Calu3 (cell line): ENCODE data around the gene CFLAR. TPM values are rescaled to one million over a fixed set of nuclear protein-coding genes. Genes with fewer than 3 reads are reported as not detected.
"Not testable (repeated sequence)": the region's sequence is repeated elsewhere in the genome, so short reads cannot be mapped to it uniquely, and the experiment has no call there.

Experiments
- BruUV-seq: library from RNA; stranded (reverse); fragments of 400-500 nt; replicated peaks from 2 replicates; lab custom pipeline; 2021; lab: Mats Ljungman, UMichigan
- CTCF ChIA-PET: fragments of 300-600 bp; sonication (Branson Sonifier 250); formaldehyde crosslinking; loops from one replicate; lab custom pipeline; 2022; ENCODE audit warnings: antibody characterized with exemption; lab: Charles Lee
- DNase-seq: peaks from one replicate; pipeline ENCODE4 v3.0.0; 2022
- H3K27ac Mint-ChIP-seq: one replicate; pipeline ENCODE4 v1.8.0; 2022; ENCODE audit warnings: mixed read lengths; ENCODE audit not compliant: unreplicated experiment
- H3K27me3 Mint-ChIP-seq: one replicate; pipeline ENCODE4 v1.8.0; 2022; ENCODE audit warnings: mixed read lengths; ENCODE audit not compliant: unreplicated experiment
- H3K36me3 Mint-ChIP-seq: one replicate; pipeline ENCODE4 v1.8.0; 2022; ENCODE audit warnings: mild to moderate bottlenecking, moderate library complexity, mixed read lengths; ENCODE audit not compliant: insufficient read depth, unreplicated experiment
- H3K4me1 Mint-ChIP-seq: one replicate; pipeline ENCODE4 v1.8.0; 2022; ENCODE audit warnings: mild to moderate bottlenecking, low read depth, mixed read lengths; ENCODE audit not compliant: unreplicated experiment
- H3K4me3 Mint-ChIP-seq: one replicate; pipeline ENCODE4 v1.8.0; 2022; ENCODE audit warnings: mild to moderate bottlenecking, low read depth, moderate library complexity, mixed read lengths; ENCODE audit not compliant: unreplicated experiment
- H3K9me3 Mint-ChIP-seq: one replicate; pipeline ENCODE4 v1.8.0; 2022; ENCODE audit warnings: low read depth, mixed read lengths; ENCODE audit not compliant: unreplicated experiment
- intact Hi-C: fragments of 100-400 bp; cut with micrococcal nuclease; formaldehyde crosslinking; loops from one replicate; pipeline ENCODE4 v1.10.0; 2022; ENCODE audit not compliant: unreplicated experiment
- total RNA-seq: library from RNA; stranded (reverse); gene quantifications from 2 replicates; pipeline ENCODE4 v1.2.3, GENCODE V29; 2022
- TF ChIP-seq, protein P1 (sequence below): fragments of 200-600 bp; IDR thresholded peaks from one replicate; pipeline ENCODE4 v1.8.0; 2022; ENCODE audit warnings: antibody characterized with exemption; ENCODE audit not compliant: unreplicated experiment

CFLAR gene
- total RNA-seq, 1 experiment from 2014 or later = 285 TPM

DNA sequence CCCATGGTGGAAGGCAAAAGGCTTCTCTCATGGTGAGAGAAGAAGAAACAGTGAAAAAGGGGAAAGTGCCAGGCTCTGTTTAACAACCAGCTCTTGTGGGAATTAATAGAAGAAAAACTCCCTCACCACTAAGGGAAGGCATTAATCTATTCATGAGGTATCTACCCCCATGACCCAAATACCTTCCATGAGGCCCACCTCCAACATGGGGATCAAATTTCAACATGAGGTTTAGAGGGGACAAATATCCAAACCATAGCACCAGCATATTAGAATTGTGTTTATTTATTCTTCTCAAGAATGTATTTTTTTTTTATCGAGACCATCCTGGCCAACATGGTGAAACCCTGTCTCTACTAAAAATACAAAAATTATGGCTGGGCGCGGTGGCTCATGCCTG is 4.9 kb upstream of the CFLAR start:
- intact Hi-C loops = no loop called here
- no peak for DNase-seq
- CTCF ChIA-PET = no interaction called here
- Mint-ChIP-seq H3K4me1 (peaks cover 20% of the 10 kb centered on the region), H3K27me3 (no peaks in the 10 kb centered on the region), H3K36me3 (peaks cover 39% of the 10 kb centered on the region), H3K27ac (no peak overlapping the region), H3K9me3 (no peaks in the 10 kb centered on the region), H3K4me3 (no peak overlapping the region)
- TF ChIP-seq, protein P1, sequence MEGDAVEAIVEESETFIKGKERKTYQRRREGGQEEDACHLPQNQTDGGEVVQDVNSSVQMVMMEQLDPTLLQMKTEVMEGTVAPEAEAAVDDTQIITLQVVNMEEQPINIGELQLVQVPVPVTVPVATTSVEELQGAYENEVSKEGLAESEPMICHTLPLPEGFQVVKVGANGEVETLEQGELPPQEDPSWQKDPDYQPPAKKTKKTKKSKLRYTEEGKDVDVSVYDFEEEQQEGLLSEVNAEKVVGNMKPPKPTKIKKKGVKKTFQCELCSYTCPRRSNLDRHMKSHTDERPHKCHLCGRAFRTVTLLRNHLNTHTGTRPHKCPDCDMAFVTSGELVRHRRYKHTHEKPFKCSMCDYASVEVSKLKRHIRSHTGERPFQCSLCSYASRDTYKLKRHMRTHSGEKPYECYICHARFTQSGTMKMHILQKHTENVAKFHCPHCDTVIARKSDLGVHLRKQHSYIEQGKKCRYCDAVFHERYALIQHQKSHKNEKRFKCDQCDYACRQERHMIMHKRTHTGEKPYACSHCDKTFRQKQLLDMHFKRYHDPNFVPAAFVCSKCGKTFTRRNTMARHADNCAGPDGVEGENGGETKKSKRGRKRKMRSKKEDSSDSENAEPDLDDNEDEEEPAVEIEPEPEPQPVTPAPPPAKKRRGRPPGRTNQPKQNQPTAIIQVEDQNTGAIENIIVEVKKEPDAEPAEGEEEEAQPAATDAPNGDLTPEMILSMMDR = no peak
- BruUV-seq = no TSS peak

DNA sequence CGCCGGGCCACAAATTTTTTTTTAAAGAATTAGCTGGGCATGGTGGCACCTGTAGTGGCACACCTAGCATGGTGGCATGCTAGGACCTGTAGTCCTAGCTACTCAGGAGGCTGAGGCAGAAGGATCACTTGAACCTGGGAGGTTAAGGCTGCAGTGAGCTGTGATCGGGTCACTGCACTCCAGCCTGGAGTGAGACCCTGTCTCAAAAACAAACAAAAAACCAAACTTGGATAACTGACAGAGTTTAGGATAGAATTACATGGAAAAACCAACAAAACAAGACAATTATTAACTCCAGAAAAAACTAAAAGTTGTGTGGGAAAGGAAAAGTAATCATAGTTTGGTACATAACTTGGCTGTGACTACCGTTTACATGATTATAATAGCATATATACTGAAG is 1.6 kb upstream of the CFLAR start:
- CTCF ChIA-PET = interaction anchor here (0.7 to 1.2 kb wide), 3 partner anchors 44 to 208 kb away, joined by 3 read pairs; partner anchors contain the start of gene CASP10
- TF ChIP-seq, protein P1 = no peak
- Mint-ChIP-seq H3K36me3 (peaks cover 63% of the 10 kb centered on the region), H3K27me3 (no peaks in the 10 kb centered on the region), H3K4me3 (peak overlapping the region; percentile 71), H3K9me3 (no peaks in the 10 kb centered on the region), H3K4me1 (peaks cover 20% of the 10 kb centered on the region), H3K27ac (peak overlapping the region; percentile 99)
- intact Hi-C loops = no loop called here
- no TSS peak for BruUV-seq
- no peak for DNase-seq

DNA sequence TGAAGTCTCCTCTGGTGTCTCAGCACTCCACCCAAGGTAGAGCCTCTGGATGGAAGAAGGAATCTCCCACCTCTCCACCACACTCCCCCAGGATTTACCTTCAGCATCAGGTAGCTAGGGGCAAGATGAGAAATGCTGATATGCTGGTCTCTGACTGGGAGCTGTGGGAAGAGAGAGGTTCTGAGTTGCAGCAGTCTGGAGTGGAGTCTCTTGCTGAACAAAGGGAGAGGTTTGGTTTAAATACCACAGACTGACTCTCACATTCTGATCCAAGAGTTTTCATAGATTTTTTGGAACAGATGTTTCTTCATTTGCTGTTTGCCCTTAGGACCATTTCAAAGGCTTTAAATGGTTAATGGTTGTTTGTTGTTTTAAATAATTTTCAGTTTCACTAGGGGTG is 1.1 kb upstream of the CFLAR start:
- Mint-ChIP-seq H3K27me3 (no peaks in the 10 kb centered on the region), H3K36me3 (peaks cover 68% of the 10 kb centered on the region), H3K9me3 (no peaks in the 10 kb centered on the region), H3K4me3 (peak overlapping the region; percentile 71), H3K4me1 (peaks cover 20% of the 10 kb centered on the region), H3K27ac (peak overlapping the region; percentile 99)
- TSS peak; percentile 60 for BruUV-seq
- CTCF ChIA-PET = interaction anchor here (0.7 to 1.2 kb wide), 5 partner anchors 38 to 208 kb away, joined by 3 to 4 read pairs (median 3); partner anchors contain the start of gene CASP10
- TF ChIP-seq, protein P1 = no peak
- DNase-seq = no peak
- intact Hi-C loops = no loop called here

DNA sequence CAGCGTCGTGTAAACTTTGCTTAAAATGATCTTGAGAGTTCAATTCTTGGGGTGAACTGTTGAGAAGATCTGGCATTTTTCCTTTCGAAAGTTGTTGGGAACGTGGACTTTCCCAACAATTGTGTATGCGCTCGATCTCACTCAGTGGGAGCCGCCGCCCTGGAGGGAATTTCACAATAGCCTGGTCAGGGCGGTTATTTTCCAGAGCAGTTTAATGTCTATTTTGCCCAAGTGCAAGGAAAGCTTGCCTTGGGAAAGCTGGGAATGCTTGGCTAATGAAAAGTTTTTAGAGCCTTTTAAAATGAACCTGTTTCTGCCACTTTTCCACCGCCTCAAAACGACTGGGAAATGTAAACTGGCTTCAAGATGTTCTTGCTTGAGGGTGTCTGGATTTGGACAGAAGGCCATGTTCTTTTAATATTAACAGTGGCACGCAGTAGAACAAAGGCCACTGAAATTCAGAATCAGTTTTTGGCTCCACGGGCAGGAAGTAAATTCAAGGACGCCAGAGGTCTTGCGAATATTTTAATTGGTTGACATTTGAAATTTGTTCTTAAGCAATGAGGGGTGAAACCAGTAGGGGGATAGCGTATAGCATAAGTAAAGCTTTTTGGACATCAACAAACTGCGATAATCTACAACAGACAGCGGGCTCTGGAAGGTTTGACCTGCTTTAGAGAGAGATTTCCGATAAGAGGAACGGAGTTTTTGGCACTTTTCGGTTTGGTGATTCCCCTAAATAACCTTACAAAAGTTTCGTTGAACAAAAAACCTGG is 1.2 kb downstream of the CFLAR start:
- BruUV-seq = no TSS peak
- TF ChIP-seq, protein P1 = peak; percentile 39
- intact Hi-C loops = no loop called here
- Mint-ChIP-seq H3K27ac (peak overlapping the region; percentile 99), H3K36me3 (peaks cover 87% of the 10 kb centered on the region), H3K4me3 (peak overlapping the region; percentile 71), H3K4me1 (peaks cover 31% of the 10 kb centered on the region), H3K9me3 (no peaks in the 10 kb centered on the region), H3K27me3 (no peaks in the 10 kb centered on the region)
- peak; percentile 71 for DNase-seq
- CTCF ChIA-PET = interaction anchor here (0.7 to 3.5 kb wide), 5 partner anchors 27 to 151 kb away, joined by 3 to 20 read pairs (median 4); no protein-coding TSS in a partner anchor

DNA sequence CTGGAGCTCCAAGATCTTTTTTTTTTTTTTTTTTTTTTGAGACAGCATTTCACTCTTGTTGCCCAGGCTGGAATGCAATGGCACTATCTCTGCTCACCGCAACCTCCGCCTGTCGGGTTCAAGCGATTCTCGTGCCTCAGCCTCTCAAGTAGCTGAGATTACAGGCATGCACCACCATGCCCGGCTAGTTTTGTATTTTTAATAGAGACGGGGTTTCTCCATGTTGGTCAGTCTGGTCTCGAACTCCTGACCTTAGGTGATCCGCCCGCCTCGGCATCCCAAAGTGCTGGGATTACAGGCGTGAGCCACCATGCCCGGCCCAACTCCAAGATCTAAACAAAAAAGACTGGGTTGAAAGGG is 1.8 kb downstream of the CFLAR start:
- BruUV-seq, DNase-seq, intact Hi-C loops, H3K9me3 Mint-ChIP-seq, H3K27me3 Mint-ChIP-seq: not testable (repeated sequence)
- H3K4me3 Mint-ChIP-seq = peak overlapping the region; percentile 71
- CTCF ChIA-PET = interaction anchor here (0.7 to 3.5 kb wide), 5 partner anchors 26 to 152 kb away, joined by 3 to 20 read pairs (median 4); no protein-coding TSS in a partner anchor
- peaks cover 92% of the 10 kb centered on the region for H3K36me3 Mint-ChIP-seq
- peaks cover 36% of the 10 kb centered on the region for H3K4me1 Mint-ChIP-seq
- peak overlapping the region; percentile 99 for H3K27ac Mint-ChIP-seq
